SK-N-SH treated with all-trans-retinoic acid at 6 μM for 48 hours (cell line): ENCODE results near the gene ATP6AP2.

Source experiments
- BACH2 ChIP-seq: fragments of 250-450 bp; sonication (Bioruptor Pico); IDR thresholded peaks from 2 replicates; pipeline ENCODE4 v1.9.0; 2021; ENCODE audit warnings: mild to moderate bottlenecking, borderline replicate concordance
- PPARA ChIP-seq: fragments of 250-450 bp; sonication (Bioruptor Pico); IDR thresholded peaks from 2 replicates; pipeline ENCODE4 v1.5.0; 2020; ENCODE audit warnings: mild to moderate bottlenecking, borderline replicate concordance
- TOX ChIP-seq: fragments of 250-450 bp; sonication (Bioruptor Pico); IDR thresholded peaks from 2 replicates; pipeline ENCODE4 v1.8.0; 2021; ENCODE audit warnings: mild to moderate bottlenecking, moderate library complexity, borderline replicate concordance
- ZNF8 ChIP-seq: fragments of 450-650 bp; formaldehyde crosslinking; IDR thresholded peaks from 2 replicates; pipeline ENCODE4 v1.5.0; 2020; ENCODE audit warnings: mild to moderate bottlenecking, moderate library complexity

GRCh38 chrX:40579900-40580536 is 752 bp upstream of the ATP6AP2 start:
- TF ChIP-seq PPARA (CRISPR knock-in tag) (no peak), TOX (CRISPR knock-in tag) (no peak), ZNF8 (CRISPR knock-in tag) (no peak), BACH2 (CRISPR knock-in tag) (no peak)
